ENCODE data around the gene MIPOL1. TPM values are rescaled to one million over a fixed set of nuclear protein-coding genes. Genes with fewer than 3 reads are reported as not detected.
A peak's percentile ranks its signal among the peaks of the same experiment; 100 is the strongest.

Gene MIPOL1
- total and polyA plus RNA-seq, 9 of the 15 experiments (the other 6 are each of a cell fraction or from before 2014, with no cell fraction given) = 6.7 to 21.9 (median 12.4) TPM

- no peak for DNase-seq (ENCODE audit: extremely low read depth in 1 of 4, low spot score in 3 of 4)
- no peak for FAIRE-seq
- intact Hi-C loops (cut with micrococcal nuclease) (loop anchor here (5.0 kb wide), 1 partner anchor 44 kb away; the partner anchor contains the start of gene MIPOL1), in situ Hi-C loops (cut with MboI) (loop anchor here (25.0 kb wide), 1 partner anchor 1316 kb away; the partner anchor contains the start of gene BRMS1L)
- no peaks in the 10 kb centered on the region for H3K9me1 ChIP-seq (ENCODE audit: control insufficient read depth, insufficient read depth, low read length)
- CTCF ChIA-PET (ENCODE audit: low intra/inter-chr PET ratio) = no interaction called here
- BruUV-seq (replicated peaks) = no TSS peak
- H3K27ac ChIP-seq (ENCODE audit: extremely low read depth, low read depth, low read length) = no peak overlapping the region
- H3K4me1 ChIP-seq (replicated peaks in 1 of 2; ENCODE audit: control insufficient read depth in 2 of 2, insufficient read depth in 2 of 2, low read length in 2 of 2) = peaks cover 0 to 8% of the 10 kb centered on the region in 2 experiments; a peak in 2 of 5 replicates
- peaks cover 83% of the 10 kb centered on the region for H3K79me2 ChIP-seq (ENCODE audit: control insufficient read depth, insufficient read depth, low read length)
- ATAC-seq = peak; percentile 56
- peak overlapping the region in 1 of 2 experiments; percentile 55; a peak in 2 of 4 replicates for H3K9ac ChIP-seq (ENCODE audit: insufficient read depth in 1 of 2, low read depth in 2 of 2, low read length in 2 of 2)
- TF ChIP-seq GTF2A2 (tag; IDR thresholded peaks at IDR 0.05) = no peak
- no peak for TF ChIP-seq ZNF407 (IDR thresholded peaks at IDR 0.05; ENCODE audit: low read depth)
- peak in 1 of 2 experiments; percentile 34; a peak in 2 of 4 replicates for TF ChIP-seq RAD21 (CRISPR knock-in tag; conservative IDR thresholded peaks at IDR 0.05 in 1 of 2, IDR thresholded peaks at IDR 0.05 in 1 of 2)
- no peak for TF ChIP-seq SRSF3 (IDR thresholded peaks at IDR 0.05; ENCODE audit: insufficient read depth, low read length)
- no peaks in the 10 kb centered on the region; the same call in 2 of the 3 replicates for H3K36me3 ChIP-seq (ENCODE audit: control insufficient read depth, insufficient read depth, low read length)
- POLR2A ChIA-PET = interaction anchor here (0.6 to 0.9 kb wide), 2 partner anchors 15 to 192 kb away, joined by 3 read pairs; no protein-coding TSS in a partner anchor
- no CpG with 5 or more reads among the region's 1 CpG for WGBS (ENCODE audit: insufficient coverage, low coverage, missing lambda C conversion rate)
- no peaks in the 10 kb centered on the region; the same call in 1 of the 2 replicates for H3K9me3 ChIP-seq (replicated peaks; ENCODE audit: control insufficient read depth, insufficient read depth, low read depth, low read length)
- no peak overlapping the region for H3K4me2 ChIP-seq (ENCODE audit: insufficient read depth, low read length)
- no peak overlapping the region for H3K4me3 ChIP-seq
- H4K20me1 ChIP-seq (replicated peaks; ENCODE audit: control insufficient read depth, insufficient read depth, low read length) = no peaks in the 10 kb centered on the region
- H2AFZ ChIP-seq (ENCODE audit: low read depth, low read length) = no peak overlapping the region
- no peaks in the 10 kb centered on the region for H3K27me3 ChIP-seq (ENCODE audit: control insufficient read depth in 2 of 2, insufficient read depth in 2 of 2, low read length in 2 of 2)
Measured at GRCh38 chr14:37153005-37153404, 44.7 kb upstream of the MIPOL1 start.

All from K562 (cell line).